SJSA1 (cell line): ENCODE results near the gene DUSP3. TPM values are rescaled to one million over a fixed set of nuclear protein-coding genes. Genes with fewer than 3 reads are reported as not detected.

Source experiments
- DNase-seq, 2 experiments: peaks; one replicate each; pipeline ENCODE4 v3.0.0-alpha.2; 2015 to 2020; ENCODE audit warnings: low spot score in 2 of 2, low read depth in 1 of 2
- H3K27ac ChIP-seq: fragments of 250-450 bp; sonication (Bioruptor Pico); 2 replicates; pipeline ENCODE4 v1.5.1; 2020; ENCODE audit warnings: mild to moderate bottlenecking, moderate library complexity
- H3K27me3 ChIP-seq: fragments of 250-450 bp; sonication (Bioruptor Pico); replicated peaks from 2 replicates; pipeline ENCODE4 v1.5.1; 2020; ENCODE audit warnings: mild to moderate bottlenecking, moderate library complexity
- H3K36me3 ChIP-seq: fragments of 250-450 bp; sonication (Bioruptor Pico); 2 replicates; pipeline ENCODE4 v1.5.1; 2020; ENCODE audit warnings: mild to moderate bottlenecking
- H3K4me1 ChIP-seq: fragments of 250-450 bp; sonication (Bioruptor Pico); replicated peaks from 2 replicates; pipeline ENCODE4 v1.6.1; 2021; ENCODE audit warnings: mild to moderate bottlenecking
- H3K4me3 ChIP-seq: fragments of 250-450 bp; sonication (Bioruptor Pico); 2 replicates; pipeline ENCODE4 v1.5.1; 2020; ENCODE audit warnings: mild to moderate bottlenecking
- H3K9me3 ChIP-seq: fragments of 250-450 bp; sonication (Bioruptor Pico); replicated peaks from 2 replicates; pipeline ENCODE4 v1.5.1; 2020; ENCODE audit warnings: mild to moderate bottlenecking
- total RNA-seq: library from RNA; depleted of rRNA; stranded (reverse); fragments of >200 nt; shearing (Covaris generic); gene quantifications from 2 replicates; pipeline ENCODE4 v1.2.3, GENCODE V29; 2014; rRNA removed

Gene DUSP3
- total RNA-seq, 1 experiment from 2014 or later = 55.1 TPM

- Histone ChIP-seq H3K4me1 (peaks cover 80% of the 10 kb centered on the region), H3K36me3 (no peaks in the 10 kb centered on the region), H3K27me3 (no peaks in the 10 kb centered on the region), H3K9me3 (no peaks in the 10 kb centered on the region), H3K4me3 (no peak overlapping the region), H3K27ac (peak overlapping the region; percentile 28)
- no peak for DNase-seq
Observed at GRCh38 chr17:43722870-43723665, 55.7 kb downstream of the DUSP3 start.

- Histone ChIP-seq H3K4me3 (no peak overlapping the region), H3K27me3 (no peaks in the 10 kb centered on the region), H3K4me1 (peaks cover 79% of the 10 kb centered on the region), H3K36me3 (no peaks in the 10 kb centered on the region), H3K27ac (peak overlapping the region; percentile 84), H3K9me3 (no peaks in the 10 kb centered on the region)
- DNase-seq = no peak
Observed at GRCh38 chr17:43722269-43722619, 56.5 kb downstream of the DUSP3 start.

- Histone ChIP-seq H3K27ac (peak overlapping the region; percentile 84), H3K9me3 (no peaks in the 10 kb centered on the region), H3K4me3 (no peak overlapping the region), H3K27me3 (no peaks in the 10 kb centered on the region), H3K36me3 (no peaks in the 10 kb centered on the region), H3K4me1 (peaks cover 76% of the 10 kb centered on the region)
- DNase-seq = peak in 1 of 2 experiments; percentile 68
Observed at GRCh38 chr17:43721537-43722268, 57.1 kb downstream of the DUSP3 start.

GRCh38 chr17:43720311-43721060, 58.3 kb downstream of the DUSP3 start:
- Histone ChIP-seq H3K36me3 (no peaks in the 10 kb centered on the region), H3K27ac (peak overlapping the region; percentile 84), H3K4me3 (peak overlapping the region; percentile 40), H3K9me3 (no peaks in the 10 kb centered on the region), H3K4me1 (peaks cover 70% of the 10 kb centered on the region), H3K27me3 (no peaks in the 10 kb centered on the region)
- peak; percentile 78 to 82 for DNase-seq

GRCh38 chr17:43719578-43719977, 59.2 kb downstream of the DUSP3 start:
- Histone ChIP-seq H3K4me1 (peaks cover 64% of the 10 kb centered on the region), H3K9me3 (no peaks in the 10 kb centered on the region), H3K27ac (no peak overlapping the region), H3K4me3 (no peak overlapping the region), H3K27me3 (no peaks in the 10 kb centered on the region), H3K36me3 (no peaks in the 10 kb centered on the region)
- DNase-seq = no peak

GRCh38 chr17:43718544-43718943, 60.2 kb downstream of the DUSP3 start:
- no peak for DNase-seq
- H3K9me3 ChIP-seq = no peaks in the 10 kb centered on the region
- H3K36me3 ChIP-seq = no peaks in the 10 kb centered on the region
- no peak overlapping the region for H3K4me3 ChIP-seq
- H3K27ac ChIP-seq = no peak overlapping the region
- no peaks in the 10 kb centered on the region for H3K27me3 ChIP-seq
- H3K4me1 ChIP-seq = peaks cover 63% of the 10 kb centered on the region

- DNase-seq = no peak
- no peak overlapping the region for H3K27ac ChIP-seq
- H3K4me1 ChIP-seq = peaks cover 63% of the 10 kb centered on the region
- H3K36me3 ChIP-seq = no peaks in the 10 kb centered on the region
- H3K9me3 ChIP-seq = no peaks in the 10 kb centered on the region
- H3K27me3 ChIP-seq = no peaks in the 10 kb centered on the region
- no peak overlapping the region for H3K4me3 ChIP-seq
Observed at GRCh38 chr17:43717913-43718312, 60.9 kb downstream of the DUSP3 start.

Other genes with a start within 250 kb of the DUSP3 start
- 7.2 and 16.8 TPM in 2 replicates for gene ETV4, start 232.6 kb downstream of the DUSP3 start, total RNA-seq
- not detected in 2 replicates for gene MEOX1, start 117.1 kb downstream of the DUSP3 start, total RNA-seq
- 0.37 TPM in 1 of 2 replicates, not detected in the other for gene SOST, start 20.2 kb downstream of the DUSP3 start, total RNA-seq
- not detected in 2 replicates for gene CFAP97D1, start 1.5 kb upstream of the DUSP3 start, total RNA-seq
- gene MPP3, start 54.2 kb upstream of the DUSP3 start, total RNA-seq = 2.4 and 6.4 TPM in 2 replicates
- not detected in 2 replicates for gene CD300LG, start 68.2 kb upstream of the DUSP3 start, total RNA-seq
- 0.13 and 1.2 TPM in 2 replicates for gene MPP2, start 128.6 kb upstream of the DUSP3 start, total RNA-seq
- gene PPY, start 163.5 kb upstream of the DUSP3 start, total RNA-seq = not detected in 2 replicates
- not detected in 2 replicates for gene PYY, start 175.0 kb upstream of the DUSP3 start, total RNA-seq
- gene NAGS, start 225.6 kb upstream of the DUSP3 start, total RNA-seq = 2.8 and 3.3 TPM in 2 replicates
- 77.4 and 78.7 TPM in 2 replicates for gene TMEM101, start 236.0 kb upstream of the DUSP3 start, total RNA-seq